Erythroblast (primary cell): Measurements from ENCODE around the gene AARS2.

Source experiments
- GATA1 ChIP-seq: IDR thresholded peaks from 2 replicates; pipeline ENCODE4 v1.6.1; 2011; ENCODE audit warnings: low read depth, mild to moderate bottlenecking, control low read depth, low read length, moderate library complexity
- POLR2A ChIP-seq: IDR thresholded peaks from 2 replicates; pipeline ENCODE4 v1.6.1; 2011; ENCODE audit warnings: mild to moderate bottlenecking, low read length

DNA sequence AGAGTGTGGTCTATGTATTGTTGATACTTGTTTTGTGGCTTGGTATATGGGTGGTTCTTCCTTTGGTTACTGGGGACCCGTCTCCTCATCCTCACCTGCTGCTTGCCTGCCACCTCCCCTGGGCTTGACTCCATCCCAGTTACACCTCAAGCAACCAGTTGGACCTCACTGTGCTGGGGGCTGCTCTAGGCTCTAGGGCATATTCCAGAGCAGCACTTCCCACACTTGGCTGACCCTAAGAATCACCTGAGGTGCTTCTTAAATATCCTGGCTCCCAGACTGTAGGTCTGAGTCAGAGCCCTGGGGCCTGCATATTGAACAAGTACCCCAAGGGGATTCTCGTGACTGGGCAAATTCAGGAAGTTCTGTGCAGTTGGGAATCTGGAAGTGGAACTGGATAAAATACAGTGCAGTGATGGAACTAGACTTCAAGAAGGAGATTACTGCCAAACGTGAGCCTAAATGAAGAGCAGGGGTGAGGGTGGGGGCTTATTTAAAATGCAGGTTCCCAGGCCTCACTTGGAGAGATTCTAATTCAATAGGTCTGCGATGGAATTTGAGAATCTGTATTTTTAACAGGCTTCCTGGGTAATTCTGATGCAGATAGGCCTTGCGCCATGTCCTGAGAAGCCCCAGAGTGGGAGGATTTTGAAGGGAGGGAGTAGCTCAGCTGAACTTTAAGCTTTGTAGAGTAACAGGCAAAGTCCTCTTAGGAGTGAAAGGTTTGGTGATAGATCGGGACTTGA is 36.9 kb upstream of the AARS2 start:
- TF ChIP-seq POLR2A (no peak), GATA1 (no peak)
